ENCODE results near the gene SLC38A10.

SLC38A10 gene

DNA sequence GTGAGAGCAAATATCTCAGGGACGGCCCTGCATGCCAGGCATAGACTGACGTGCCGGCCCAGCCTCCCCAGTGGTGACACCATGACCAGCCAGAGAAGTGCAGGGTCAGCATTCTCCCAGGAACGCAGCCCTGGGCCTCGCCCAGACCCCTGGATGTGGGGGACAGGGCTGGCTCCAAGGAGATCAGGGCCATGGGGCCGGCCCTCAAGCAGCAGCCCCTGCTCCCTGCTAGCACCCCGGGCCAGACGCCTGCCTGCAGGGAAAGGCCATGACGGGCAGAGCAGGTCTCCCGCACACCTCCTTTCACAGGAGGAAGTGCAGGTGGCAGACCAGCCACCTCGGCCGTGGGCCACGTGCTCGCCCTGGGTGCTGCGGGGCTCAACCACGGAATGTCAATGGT lies 46.5 kb downstream of the SLC38A10 start:
- DNase-seq, result no peak
- no peak overlapping the region for H3K4me3 ChIP-seq (ENCODE audit: low read length)
- no peak overlapping the region for H4K8ac ChIP-seq (ENCODE audit: low read depth, low read length)
- no peak overlapping the region for H3K4me2 ChIP-seq (ENCODE audit: low read length)
- no peak overlapping the region for H3K4ac ChIP-seq (ENCODE audit: low read depth, low read length)
- no peak overlapping the region for H2BK15ac ChIP-seq (replicated peaks; ENCODE audit: low read depth)
- WGBS (ENCODE audit: extremely low coverage, insufficient coverage, low lambda C conversion rate), result no CpG with 5 or more reads among the region's 16 CpGs
- H3K23ac ChIP-seq (ENCODE audit: low read length), result no peak overlapping the region
- no peak overlapping the region for H3K56ac ChIP-seq (ENCODE audit: low read length)
- H3K27ac ChIP-seq (ENCODE audit: low read depth, low read length), result no peak overlapping the region
- H2BK120ac ChIP-seq (ENCODE audit: low read depth, low read length), result no peak overlapping the region
- H3K4me1 ChIP-seq (ENCODE audit: control insufficient read depth, low read depth, low read length), result no peaks in the 10 kb centered on the region
- H3K79me2 ChIP-seq (ENCODE audit: control insufficient read depth, insufficient read depth, low read length), result no peaks in the 10 kb centered on the region
- H3K36me3 ChIP-seq (ENCODE audit: control insufficient read depth, insufficient read depth, low read length), result no peaks in the 10 kb centered on the region
- H3K18ac ChIP-seq (ENCODE audit: low read length), result no peak overlapping the region
- H3K27me3 ChIP-seq (ENCODE audit: insufficient read depth, low read length, poor library complexity), result no peaks in the 10 kb centered on the region
- H4K5ac ChIP-seq (ENCODE audit: low read length), result no peak overlapping the region
- peaks cover under 1% of the 10 kb centered on the region for H3K79me1 ChIP-seq (ENCODE audit: low read length)
- H2BK5ac ChIP-seq (ENCODE audit: low read length), result no peak overlapping the region
- H3K9ac ChIP-seq (ENCODE audit: low read length), result no peak overlapping the region
- no peak overlapping the region for H2AK5ac ChIP-seq (ENCODE audit: low read length)

- no peaks in the 10 kb centered on the region for H3K27me3 ChIP-seq (ENCODE audit: insufficient read depth, low read length, poor library complexity)
- H3K4me3 ChIP-seq (ENCODE audit: low read length), result no peak overlapping the region
- H3K79me1 ChIP-seq (ENCODE audit: low read length), result no peaks in the 10 kb centered on the region
- H4K8ac ChIP-seq (ENCODE audit: low read depth, low read length), result no peak overlapping the region
- H2BK120ac ChIP-seq (ENCODE audit: low read depth, low read length), result no peak overlapping the region
- H3K23ac ChIP-seq (ENCODE audit: low read length), result no peak overlapping the region
- no peak overlapping the region for H2AK5ac ChIP-seq (ENCODE audit: low read length)
- H3K18ac ChIP-seq (ENCODE audit: low read length), result no peak overlapping the region
- H4K5ac ChIP-seq (ENCODE audit: low read length), result no peak overlapping the region
- WGBS (ENCODE audit: extremely low coverage, insufficient coverage, low lambda C conversion rate), result no CpG with 5 or more reads among the region's 15 CpGs
- no peak overlapping the region for H3K27ac ChIP-seq (ENCODE audit: low read depth, low read length)
- no peak overlapping the region for H3K4me2 ChIP-seq (ENCODE audit: low read length)
- DNase-seq, result no peak
- H3K4me1 ChIP-seq (ENCODE audit: control insufficient read depth, low read depth, low read length), result no peaks in the 10 kb centered on the region
- H3K79me2 ChIP-seq (ENCODE audit: control insufficient read depth, insufficient read depth, low read length), result no peaks in the 10 kb centered on the region
- H3K56ac ChIP-seq (ENCODE audit: low read length), result no peak overlapping the region
- H3K9ac ChIP-seq (ENCODE audit: low read length), result no peak overlapping the region
- H2BK15ac ChIP-seq (replicated peaks; ENCODE audit: low read depth), result no peak overlapping the region
- no peak overlapping the region for H2BK5ac ChIP-seq (ENCODE audit: low read length)
- no peak overlapping the region for H3K4ac ChIP-seq (ENCODE audit: low read depth, low read length)
- no peaks in the 10 kb centered on the region for H3K36me3 ChIP-seq (ENCODE audit: control insufficient read depth, insufficient read depth, low read length)
These were observed 47.6 kb downstream of the SLC38A10 start for GRCh38 chr17:81247339-81247990.

DNA sequence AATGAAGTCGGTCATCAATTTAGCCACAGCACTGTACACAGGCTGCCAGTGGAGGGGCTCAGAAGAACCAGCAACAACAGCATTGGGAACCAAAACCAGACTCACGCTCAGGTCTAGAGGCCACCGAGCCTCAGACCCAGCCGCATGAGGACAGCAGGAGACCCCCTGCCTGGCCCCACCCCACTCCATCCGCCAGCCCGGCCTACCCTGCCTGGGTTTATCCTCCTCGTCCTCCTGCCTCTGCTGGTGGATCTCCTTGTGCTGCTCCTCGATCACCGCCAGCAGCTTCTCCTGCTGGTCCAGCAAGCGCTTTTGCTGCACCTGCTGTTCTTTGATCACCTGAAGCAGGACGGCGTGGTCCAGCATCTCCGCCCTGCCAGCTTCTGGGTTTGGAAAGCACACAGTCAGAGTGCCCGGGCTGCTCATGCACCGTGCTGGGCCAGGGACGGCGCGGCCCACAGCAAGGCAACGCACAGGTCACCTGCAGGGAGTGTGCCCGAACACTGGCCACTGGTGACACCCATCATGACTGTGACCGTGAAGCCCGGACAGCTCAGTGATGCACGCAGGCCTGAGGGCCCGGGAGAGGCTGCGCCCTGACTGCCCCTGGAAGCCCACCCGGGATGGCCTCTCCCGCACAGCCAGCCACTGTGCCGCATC lies 48.3 kb downstream of the SLC38A10 start:
- Histone ChIP-seq H3K4me1 (ENCODE audit: control insufficient read depth, low read depth, low read length) (no peaks in the 10 kb centered on the region), H2BK120ac (ENCODE audit: low read depth, low read length) (no peak overlapping the region), H4K8ac (ENCODE audit: low read depth, low read length) (no peak overlapping the region), H2BK5ac (ENCODE audit: low read length) (no peak overlapping the region), H3K79me2 (ENCODE audit: control insufficient read depth, insufficient read depth, low read length) (no peaks in the 10 kb centered on the region), H3K56ac (ENCODE audit: low read length) (no peak overlapping the region), H3K36me3 (ENCODE audit: control insufficient read depth, insufficient read depth, low read length) (no peaks in the 10 kb centered on the region), H3K9ac (ENCODE audit: low read length) (no peak overlapping the region), H4K5ac (ENCODE audit: low read length) (no peak overlapping the region), H3K18ac (ENCODE audit: low read length) (no peak overlapping the region), H3K4me2 (ENCODE audit: low read length) (no peak overlapping the region), H3K27ac (ENCODE audit: low read depth, low read length) (no peak overlapping the region), H3K27me3 (ENCODE audit: insufficient read depth, low read length, poor library complexity) (no peaks in the 10 kb centered on the region), H3K79me1 (ENCODE audit: low read length) (no peaks in the 10 kb centered on the region), H3K4me3 (ENCODE audit: low read length) (no peak overlapping the region), H2AK5ac (ENCODE audit: low read length) (no peak overlapping the region), H2BK15ac (replicated peaks; ENCODE audit: low read depth) (no peak overlapping the region), H3K4ac (ENCODE audit: low read depth, low read length) (no peak overlapping the region), H3K23ac (ENCODE audit: low read length) (no peak overlapping the region)
- no CpG with 5 or more reads among the region's 28 CpGs for WGBS (ENCODE audit: extremely low coverage, insufficient coverage, low lambda C conversion rate)
- no peak for DNase-seq

GRCh38 chr17:81246343-81246670 lies 48.8 kb downstream of the SLC38A10 start:
- Histone ChIP-seq H3K4ac (ENCODE audit: low read depth, low read length) (no peak overlapping the region), H3K56ac (ENCODE audit: low read length) (no peak overlapping the region), H3K4me3 (ENCODE audit: low read length) (no peak overlapping the region), H3K9ac (ENCODE audit: low read length) (no peak overlapping the region), H3K23ac (ENCODE audit: low read length) (no peak overlapping the region), H3K27me3 (ENCODE audit: insufficient read depth, low read length, poor library complexity) (no peaks in the 10 kb centered on the region), H3K4me1 (ENCODE audit: control insufficient read depth, low read depth, low read length) (no peaks in the 10 kb centered on the region), H2BK5ac (ENCODE audit: low read length) (no peak overlapping the region), H2BK15ac (replicated peaks; ENCODE audit: low read depth) (no peak overlapping the region), H3K4me2 (ENCODE audit: low read length) (no peak overlapping the region), H3K27ac (ENCODE audit: low read depth, low read length) (no peak overlapping the region), H2BK120ac (ENCODE audit: low read depth, low read length) (no peak overlapping the region), H3K18ac (ENCODE audit: low read length) (no peak overlapping the region), H3K79me2 (ENCODE audit: control insufficient read depth, insufficient read depth, low read length) (no peaks in the 10 kb centered on the region), H3K36me3 (ENCODE audit: control insufficient read depth, insufficient read depth, low read length) (no peaks in the 10 kb centered on the region), H3K79me1 (ENCODE audit: low read length) (no peaks in the 10 kb centered on the region), H2AK5ac (ENCODE audit: low read length) (no peak overlapping the region), H4K8ac (ENCODE audit: low read depth, low read length) (no peak overlapping the region), H4K5ac (ENCODE audit: low read length) (no peak overlapping the region)
- WGBS (ENCODE audit: extremely low coverage, insufficient coverage, low lambda C conversion rate), result no CpG with 5 or more reads among the region's 10 CpGs
- no peak for DNase-seq

- H2BK120ac ChIP-seq (ENCODE audit: low read depth, low read length), result no peak overlapping the region
- H3K4me1 ChIP-seq (ENCODE audit: control insufficient read depth, low read depth, low read length), result no peaks in the 10 kb centered on the region
- H3K4ac ChIP-seq (ENCODE audit: low read depth, low read length), result no peak overlapping the region
- H3K23ac ChIP-seq (ENCODE audit: low read length), result no peak overlapping the region
- H2BK15ac ChIP-seq (replicated peaks; ENCODE audit: low read depth), result no peak overlapping the region
- DNase-seq, result no peak
- H3K27me3 ChIP-seq (ENCODE audit: insufficient read depth, low read length, poor library complexity), result no peaks in the 10 kb centered on the region
- no peak overlapping the region for H2BK5ac ChIP-seq (ENCODE audit: low read length)
- no peak overlapping the region for H3K9ac ChIP-seq (ENCODE audit: low read length)
- no peak overlapping the region for H3K4me2 ChIP-seq (ENCODE audit: low read length)
- no peak overlapping the region for H3K56ac ChIP-seq (ENCODE audit: low read length)
- no CpG with 5 or more reads among the region's 37 CpGs for WGBS (ENCODE audit: extremely low coverage, insufficient coverage, low lambda C conversion rate)
- H3K79me1 ChIP-seq (ENCODE audit: low read length), result no peaks in the 10 kb centered on the region
- H3K4me3 ChIP-seq (ENCODE audit: low read length), result no peak overlapping the region
- no peak overlapping the region for H3K18ac ChIP-seq (ENCODE audit: low read length)
- no peaks in the 10 kb centered on the region for H3K36me3 ChIP-seq (ENCODE audit: control insufficient read depth, insufficient read depth, low read length)
- no peak overlapping the region for H4K8ac ChIP-seq (ENCODE audit: low read depth, low read length)
- H3K79me2 ChIP-seq (ENCODE audit: control insufficient read depth, insufficient read depth, low read length), result no peaks in the 10 kb centered on the region
- H2AK5ac ChIP-seq (ENCODE audit: low read length), result no peak overlapping the region
- H3K27ac ChIP-seq (ENCODE audit: low read depth, low read length), result no peak overlapping the region
- no peak overlapping the region for H4K5ac ChIP-seq (ENCODE audit: low read length)
These were observed 49.3 kb downstream of the SLC38A10 start for GRCh38 chr17:81245665-81246342.

Data from mesendoderm (in vitro differentiated cells).